H9 (cell line): Measurements from ENCODE around the gene GALNT5. TPM values are rescaled to one million over a fixed set of nuclear protein-coding genes. Genes with fewer than 3 reads are reported as not detected.

ENCODE experiments used
- DNase-seq: peaks from one replicate; pipeline ENCODE4 v3.0.0-alpha.2; 2017
- H2AFZ ChIP-seq: one replicate; pipeline ENCODE4 v1.6.1; 2013; ENCODE audit warnings: mild to moderate bottlenecking, low read length, control low read depth, moderate library complexity
- H2AK5ac ChIP-seq: 2 replicates; pipeline ENCODE4 v1.6.1; 2013; ENCODE audit warnings: low read length, control low read depth, mixed read lengths; ENCODE audit not compliant: insufficient read length
- H2BK120ac ChIP-seq: one replicate; pipeline ENCODE4 v1.6.1; 2013; ENCODE audit warnings: low read depth, mild to moderate bottlenecking, low read length, control low read depth, inconsistent platforms; ENCODE audit not compliant: poor library complexity, severe bottlenecking
- H2BK12ac ChIP-seq: 2 replicates; pipeline ENCODE4 v1.6.1; 2013; ENCODE audit warnings: low read length, control low read depth, mixed read lengths, low read depth; ENCODE audit not compliant: insufficient read length
- H2BK15ac ChIP-seq: 2 replicates; pipeline ENCODE4 v1.6.1; 2013; ENCODE audit warnings: low read depth, low read length, control low read depth
- H2BK20ac ChIP-seq: one replicate; pipeline ENCODE4 v1.6.1; 2013; ENCODE audit warnings: low read depth, mild to moderate bottlenecking, low read length, control low read depth, inconsistent platforms; ENCODE audit not compliant: poor library complexity, severe bottlenecking
- H2BK5ac ChIP-seq: 2 replicates; pipeline ENCODE4 v1.6.1; 2013; ENCODE audit warnings: low read length, control low read depth, mixed read lengths; ENCODE audit not compliant: insufficient read length
- H3K14ac ChIP-seq: 2 replicates; pipeline ENCODE4 v1.6.1; 2013; ENCODE audit warnings: low read length, control low read depth; ENCODE audit not compliant: insufficient read depth
- H3K18ac ChIP-seq: 2 replicates; pipeline ENCODE4 v1.6.1; 2013; ENCODE audit warnings: low read depth, mild to moderate bottlenecking, mixed read lengths, low read length, control low read depth; ENCODE audit not compliant: insufficient read length
- H3K23ac ChIP-seq: 2 replicates; pipeline ENCODE4 v1.6.1; 2013; ENCODE audit warnings: low read length, control low read depth, mixed read lengths, low read depth; ENCODE audit not compliant: insufficient read length
- H3K23me2 ChIP-seq: 2 replicates; pipeline ENCODE4 v1.6.1; 2013; ENCODE audit warnings: low read depth, mild to moderate bottlenecking, mixed read lengths, low read length, control low read depth; ENCODE audit not compliant: insufficient read length, poor library complexity, severe bottlenecking
- H3K27ac ChIP-seq: 2 replicates; pipeline ENCODE4 v1.5.1; 2013; ENCODE audit warnings: low read length, control low read depth, mixed read lengths, low read depth; ENCODE audit not compliant: insufficient read length
- H3K27me3 ChIP-seq: 2 replicates; pipeline ENCODE4 v1.6.1; 2013; ENCODE audit warnings: low read length, control low read depth, inconsistent platforms; ENCODE audit not compliant: insufficient read depth
- H3K4ac ChIP-seq: 2 replicates; pipeline ENCODE4 v1.6.1; 2013; ENCODE audit warnings: low read depth, mild to moderate bottlenecking, control low read depth, inconsistent platforms, low read length, moderate library complexity
- H3K4me1 ChIP-seq: 2 replicates; pipeline ENCODE4 v1.6.1; 2013; ENCODE audit warnings: low read length, control low read depth, inconsistent platforms; ENCODE audit not compliant: insufficient read depth
- H3K4me2 ChIP-seq: 2 replicates; pipeline ENCODE4 v1.6.1; 2013; ENCODE audit warnings: low read length, control low read depth, mixed read lengths; ENCODE audit not compliant: insufficient read length, insufficient read depth
- H3K56ac ChIP-seq: 2 replicates; pipeline ENCODE4 v1.6.1; 2013; ENCODE audit warnings: low read depth, mild to moderate bottlenecking, mixed read lengths, low read length, control low read depth; ENCODE audit not compliant: insufficient read length
- H3K79me1 ChIP-seq: 2 replicates; pipeline ENCODE4 v1.6.1; 2013; ENCODE audit warnings: low read depth, mild to moderate bottlenecking, moderate library complexity, low read length, control low read depth, inconsistent platforms; ENCODE audit not compliant: insufficient read depth, poor library complexity, severe bottlenecking
- H3K79me2 ChIP-seq: 2 replicates; pipeline ENCODE4 v1.6.1; 2013; ENCODE audit warnings: low read length, control low read depth, inconsistent platforms; ENCODE audit not compliant: insufficient read depth
- H3K9ac ChIP-seq: 2 replicates; pipeline ENCODE4 v1.6.1; 2013; ENCODE audit warnings: low read length, control low read depth, mixed read lengths; ENCODE audit not compliant: insufficient read length; ENCODE audit errors: extremely low read depth
- H3K9me3 ChIP-seq: one replicate; pipeline ENCODE4 v1.6.1; 2013; ENCODE audit warnings: low read depth, low read length, inconsistent platforms; ENCODE audit not compliant: control insufficient read depth
- H3T11ph ChIP-seq: one replicate; pipeline ENCODE4 v1.6.1; 2013; ENCODE audit warnings: mild to moderate bottlenecking, low read length, control low read depth, inconsistent platforms
- H4K20me1 ChIP-seq: one replicate; pipeline ENCODE4 v1.6.1; 2013; ENCODE audit not compliant: control insufficient read depth, insufficient read length, insufficient read depth
- H4K5ac ChIP-seq: 2 replicates; pipeline ENCODE4 v1.6.1; 2013; ENCODE audit warnings: low read depth, mild to moderate bottlenecking, mixed read lengths, low read length, control low read depth; ENCODE audit not compliant: insufficient read length
- H4K8ac ChIP-seq: replicated peaks from 2 replicates; pipeline ENCODE4 v1.6.1; 2013; ENCODE audit warnings: low read length, control low read depth, mixed read lengths, low read depth; ENCODE audit not compliant: insufficient read length
- H4K91ac ChIP-seq: 2 replicates; pipeline ENCODE4 v1.6.1; 2013; ENCODE audit warnings: low read depth, mild to moderate bottlenecking, moderate library complexity, mixed read lengths, low read length, control low read depth; ENCODE audit not compliant: insufficient read length
- H3K27ac Mint-ChIP-seq, 3 experiments: 2 replicates in 2 of 3; 3 replicates in 1 of 3; pipeline ENCODE4 v1.8.0; 2020 to 2021; ENCODE audit warnings: mixed read lengths in 3 of 3, mild to moderate bottlenecking in 1 of 3, moderate library complexity in 1 of 3
- H3K27me3 Mint-ChIP-seq: 2 replicates; pipeline ENCODE4 v1.8.0; 2021; ENCODE audit warnings: low read depth, mild to moderate bottlenecking, moderate library complexity, mixed read lengths
- H3K36me3 Mint-ChIP-seq, 3 experiments: 2 replicates in 2 of 3; 3 replicates in 1 of 3; pipeline ENCODE4 v1.8.0; 2020 to 2021; ENCODE audit warnings: low read depth in 3 of 3, mixed read lengths in 3 of 3; ENCODE audit not compliant: insufficient read depth in 1 of 3
- H3K4me1 Mint-ChIP-seq, 2 experiments: 2 replicates each; pipeline ENCODE4 v1.8.0; 2020; ENCODE audit warnings: mixed read lengths in 2 of 2
- H3K4me3 Mint-ChIP-seq, 2 experiments: 2 replicates in 1 of 2; 3 replicates in 1 of 2; pipeline ENCODE4 v1.8.0; 2020 to 2021; ENCODE audit warnings: mild to moderate bottlenecking in 2 of 2, mixed read lengths in 2 of 2, moderate library complexity in 1 of 2
- H3K9me3 Mint-ChIP-seq, 2 experiments: 2 replicates in 1 of 2; 3 replicates in 1 of 2; pipeline ENCODE4 v1.8.0; 2020; ENCODE audit warnings: mild to moderate bottlenecking in 2 of 2, mixed read lengths in 2 of 2, moderate library complexity in 1 of 2
- WGBS: extraction: QIAGEN DNeasy Blood & Tissue Kit; methylation state at CpG from one replicate; pipeline ENCODE4 v1.1.7; 2013; ENCODE audit warnings: missing lambda C conversion rate, low lambda C conversion rate, mixed read lengths; ENCODE audit not compliant: insufficient read length; ENCODE audit errors: extremely low coverage; 5-methylcytosine and 5-hydroxymethylcytosine counted together
- total RNA-seq: library from RNA; stranded (reverse); gene quantifications from 2 replicates; pipeline ENCODE4 v1.2.1, GENCODE V29; 2021
- TF ChIP-seq, protein P1 (sequence below): fragments of 200-600 bp; sonication (generic); conservative IDR thresholded peaks from 3 replicates; pipeline ENCODE4 v1.8.0; 2021; ENCODE audit warnings: antibody characterized with exemption, mild to moderate bottlenecking

The GALNT5 gene
- total RNA-seq, 1 experiment from 2014 or later: 0.17 TPM

GRCh38 chr2:157292853-157293252 is 35.3 kb downstream of the GALNT5 start:
- no peak overlapping the region for H3K4me3 Mint-ChIP-seq
- H2BK5ac ChIP-seq: no peak overlapping the region
- H4K20me1 ChIP-seq: no peaks in the 10 kb centered on the region
- H4K8ac ChIP-seq: no peak overlapping the region
- H3K56ac ChIP-seq: no peak overlapping the region
- H3K4me1 Mint-ChIP-seq: no peaks in the 10 kb centered on the region
- no peak overlapping the region for H3K4me2 ChIP-seq
- no peaks in the 10 kb centered on the region for H3K79me2 ChIP-seq
- H3K4ac ChIP-seq: no peak overlapping the region
- H3K14ac ChIP-seq: no peak overlapping the region
- no peaks in the 10 kb centered on the region for H3K9me3 Mint-ChIP-seq
- H2BK15ac ChIP-seq: no peak overlapping the region
- DNase-seq: no peak
- no CpG with 5 or more reads among the region's 5 CpGs for WGBS
- H3K9ac ChIP-seq: no peak overlapping the region
- H3K27me3 ChIP-seq: no peaks in the 10 kb centered on the region
- H3K9me3 ChIP-seq: no peaks in the 10 kb centered on the region
- H3K4me1 ChIP-seq: no peaks in the 10 kb centered on the region
- H2AFZ ChIP-seq: no peak overlapping the region
- no peak overlapping the region for H3K23ac ChIP-seq
- H3K27ac ChIP-seq: no peak overlapping the region
- TF ChIP-seq, protein P1, sequence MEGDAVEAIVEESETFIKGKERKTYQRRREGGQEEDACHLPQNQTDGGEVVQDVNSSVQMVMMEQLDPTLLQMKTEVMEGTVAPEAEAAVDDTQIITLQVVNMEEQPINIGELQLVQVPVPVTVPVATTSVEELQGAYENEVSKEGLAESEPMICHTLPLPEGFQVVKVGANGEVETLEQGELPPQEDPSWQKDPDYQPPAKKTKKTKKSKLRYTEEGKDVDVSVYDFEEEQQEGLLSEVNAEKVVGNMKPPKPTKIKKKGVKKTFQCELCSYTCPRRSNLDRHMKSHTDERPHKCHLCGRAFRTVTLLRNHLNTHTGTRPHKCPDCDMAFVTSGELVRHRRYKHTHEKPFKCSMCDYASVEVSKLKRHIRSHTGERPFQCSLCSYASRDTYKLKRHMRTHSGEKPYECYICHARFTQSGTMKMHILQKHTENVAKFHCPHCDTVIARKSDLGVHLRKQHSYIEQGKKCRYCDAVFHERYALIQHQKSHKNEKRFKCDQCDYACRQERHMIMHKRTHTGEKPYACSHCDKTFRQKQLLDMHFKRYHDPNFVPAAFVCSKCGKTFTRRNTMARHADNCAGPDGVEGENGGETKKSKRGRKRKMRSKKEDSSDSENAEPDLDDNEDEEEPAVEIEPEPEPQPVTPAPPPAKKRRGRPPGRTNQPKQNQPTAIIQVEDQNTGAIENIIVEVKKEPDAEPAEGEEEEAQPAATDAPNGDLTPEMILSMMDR: no peak
- no peaks in the 10 kb centered on the region for H3K27me3 Mint-ChIP-seq
- H3K79me1 ChIP-seq: no peaks in the 10 kb centered on the region
- no peak overlapping the region for H2AK5ac ChIP-seq
- H4K91ac ChIP-seq: no peak overlapping the region
- H3K18ac ChIP-seq: no peak overlapping the region
- no peak overlapping the region for H3T11ph ChIP-seq
- no peak overlapping the region for H2BK120ac ChIP-seq
- H2BK20ac ChIP-seq: no peak overlapping the region
- no peaks in the 10 kb centered on the region for H3K23me2 ChIP-seq
- H4K5ac ChIP-seq: no peak overlapping the region
- H3K36me3 Mint-ChIP-seq: no peaks in the 10 kb centered on the region
- no peak overlapping the region for H2BK12ac ChIP-seq
- H3K27ac Mint-ChIP-seq: no peak overlapping the region; a peak in 1 of 7 replicates
